AML-193 (cell line): Measurements from ENCODE around the gene C22orf39.

Source experiments
- DNase-seq, 2 experiments: peaks; one replicate each; lab custom pipeline; 2025; lab: John Stamatoyannopoulos, UW

Gene C22orf39

GRCh38 chr22:19429950-19430889 lies 17.3 kb downstream of the C22orf39 start:
- peak; percentile 50 to 69 for DNase-seq

DNA sequence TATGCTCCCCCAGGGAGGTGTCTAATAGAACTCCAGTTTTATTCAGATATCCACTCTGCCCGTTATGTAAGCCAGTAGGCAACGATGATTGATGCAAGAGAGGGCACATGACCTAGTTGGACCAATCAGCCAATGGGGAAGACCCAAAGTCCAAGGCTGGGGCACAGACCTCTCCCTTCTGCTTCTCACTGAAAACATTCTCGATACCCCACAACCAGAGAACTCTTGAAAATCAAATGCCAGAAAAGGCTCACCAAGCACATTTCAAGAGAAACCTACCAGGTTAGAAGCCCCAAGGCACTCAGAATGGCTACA lies 23.4 kb downstream of the C22orf39 start:
- no peak for DNase-seq

GRCh38 chr22:19422440-19423301 lies 24.8 kb downstream of the C22orf39 start:
- no peak for DNase-seq

DNA sequence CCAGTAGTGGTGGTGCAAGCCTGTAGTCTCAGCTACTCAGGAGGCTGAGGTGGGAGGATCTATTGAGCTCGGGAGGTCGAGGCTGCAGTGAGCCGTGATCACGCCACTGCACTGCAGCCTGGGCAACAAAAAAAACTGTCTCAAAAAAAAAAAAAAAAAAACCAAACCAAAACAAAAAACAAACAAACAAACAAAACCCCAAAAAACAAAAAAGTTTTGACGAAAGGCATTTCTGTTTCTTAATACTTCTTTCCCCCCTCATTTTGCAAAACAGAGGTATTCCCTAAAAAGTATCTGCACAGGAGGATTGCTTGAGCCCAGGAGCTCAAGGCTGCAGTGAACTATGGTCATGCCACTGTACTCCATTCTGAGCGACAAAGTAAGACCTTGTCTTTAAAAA lies 27.2 kb downstream of the C22orf39 start:
- no peak for DNase-seq

- DNase-seq = no peak
These were observed 27.9 kb downstream of the C22orf39 start for GRCh38 chr22:19419464-19420178.

- DNase-seq = peak; percentile 20 to 40
These were observed 28.4 kb downstream of the C22orf39 start for GRCh38 chr22:19419086-19419463.

- no peak for DNase-seq
These were observed 34.6 kb downstream of the C22orf39 start for GRCh38 chr22:19412923-19413322.

DNA sequence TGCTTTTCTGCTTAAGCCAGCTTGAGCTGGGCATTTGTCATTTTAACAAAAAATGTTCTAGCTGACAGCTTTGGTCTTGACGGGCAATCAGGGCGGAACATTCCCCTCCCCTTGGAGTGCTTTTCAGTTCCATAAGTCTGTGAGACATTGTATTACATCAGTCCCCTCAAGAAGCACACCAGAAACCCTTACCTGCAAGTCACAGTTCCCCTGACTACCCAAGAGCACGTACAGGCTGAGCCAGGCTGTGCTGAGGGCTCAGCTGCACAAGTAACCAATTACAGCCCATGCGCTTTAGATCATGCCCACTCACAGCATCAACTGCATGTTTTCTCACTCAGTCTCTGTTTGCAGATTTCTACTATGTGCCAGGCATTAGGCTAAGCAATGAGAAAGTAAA lies 35.0 kb downstream of the C22orf39 start:
- no peak for DNase-seq

DNA sequence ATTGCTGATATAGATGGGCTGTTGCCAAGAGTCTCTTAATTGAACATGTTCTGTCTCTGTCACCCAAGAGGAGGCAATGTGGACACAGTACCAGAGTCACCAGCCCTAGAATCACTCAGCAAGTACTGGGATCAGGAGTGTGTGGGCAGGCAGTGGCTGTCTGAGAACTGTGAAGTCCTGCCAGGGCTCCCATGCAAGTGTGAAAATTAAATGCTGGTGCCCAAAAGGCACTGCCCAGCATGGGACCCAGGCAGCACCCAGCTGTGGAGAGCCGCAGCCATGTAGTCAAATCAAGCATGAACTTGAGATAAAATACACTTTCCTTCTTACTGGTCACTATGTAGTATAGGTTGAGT lies 35.8 kb downstream of the C22orf39 start:
- DNase-seq = no peak

- no peak for DNase-seq
These were observed 36.4 kb downstream of the C22orf39 start for GRCh38 chr22:19410941-19411689.

DNA sequence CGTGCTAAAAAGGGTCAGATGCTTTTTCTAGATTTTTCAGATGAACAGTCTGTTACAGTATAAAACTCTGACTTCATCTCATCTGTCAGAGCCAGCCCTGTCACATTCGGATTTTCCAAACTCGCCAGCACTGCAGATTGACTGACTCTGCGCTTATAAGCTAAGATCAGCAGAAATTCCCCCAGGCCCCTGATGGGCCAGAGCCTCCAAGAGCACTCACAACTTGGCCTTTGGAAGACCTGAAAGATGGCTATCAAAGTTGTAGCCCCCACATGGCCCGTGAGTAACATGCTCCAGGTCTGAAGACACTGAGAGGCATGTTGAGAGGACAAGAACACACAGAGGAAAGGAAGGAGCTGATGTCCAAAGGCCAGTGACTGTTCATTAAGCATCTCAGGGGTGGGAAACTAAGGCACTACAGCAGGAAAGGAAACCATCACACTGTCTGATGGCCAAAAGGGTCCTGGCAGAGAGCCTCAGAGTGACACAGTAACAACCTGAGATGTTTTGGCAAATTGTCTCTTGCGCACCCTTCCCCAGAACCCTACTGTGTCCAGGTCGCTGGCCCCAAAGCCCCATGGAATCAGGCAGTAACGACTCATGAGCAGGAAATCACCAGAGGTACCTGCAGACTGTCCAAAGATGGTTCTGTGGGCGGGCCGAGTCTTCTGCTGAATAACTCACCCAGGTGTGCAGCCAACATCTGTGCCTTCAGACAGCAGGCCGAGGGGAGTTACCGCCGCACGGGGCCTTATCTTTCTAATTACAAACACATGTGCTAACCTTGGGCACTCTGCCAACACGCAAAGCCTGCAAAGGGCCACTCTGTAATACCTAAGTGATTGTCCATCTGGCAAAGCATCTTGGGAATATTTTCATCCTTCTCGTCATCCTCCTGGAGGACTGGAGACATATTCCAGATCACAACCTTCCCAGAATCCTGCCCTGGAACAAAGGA lies 39.6 kb downstream of the C22orf39 start:
- DNase-seq = no peak

DNA sequence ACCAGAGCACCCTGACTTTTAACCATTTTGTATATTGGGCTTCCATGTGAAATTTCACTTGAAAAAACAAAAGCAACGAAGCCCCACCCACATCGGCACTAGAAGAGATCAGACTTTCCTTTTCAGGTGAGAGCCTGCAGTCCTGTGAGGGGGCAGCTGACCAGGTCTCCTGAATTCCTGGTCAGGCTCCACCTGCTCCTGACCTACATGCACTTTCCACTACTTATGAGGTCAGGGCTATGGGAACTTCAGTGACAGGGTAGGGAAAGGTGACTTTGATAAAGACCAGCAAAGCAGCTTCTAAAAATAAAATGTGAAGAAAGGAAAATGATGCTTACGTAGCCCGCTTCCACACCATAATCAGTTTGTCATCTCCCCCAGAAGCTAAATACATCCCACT lies 40.7 kb downstream of the C22orf39 start:
- DNase-seq = no peak

DNA sequence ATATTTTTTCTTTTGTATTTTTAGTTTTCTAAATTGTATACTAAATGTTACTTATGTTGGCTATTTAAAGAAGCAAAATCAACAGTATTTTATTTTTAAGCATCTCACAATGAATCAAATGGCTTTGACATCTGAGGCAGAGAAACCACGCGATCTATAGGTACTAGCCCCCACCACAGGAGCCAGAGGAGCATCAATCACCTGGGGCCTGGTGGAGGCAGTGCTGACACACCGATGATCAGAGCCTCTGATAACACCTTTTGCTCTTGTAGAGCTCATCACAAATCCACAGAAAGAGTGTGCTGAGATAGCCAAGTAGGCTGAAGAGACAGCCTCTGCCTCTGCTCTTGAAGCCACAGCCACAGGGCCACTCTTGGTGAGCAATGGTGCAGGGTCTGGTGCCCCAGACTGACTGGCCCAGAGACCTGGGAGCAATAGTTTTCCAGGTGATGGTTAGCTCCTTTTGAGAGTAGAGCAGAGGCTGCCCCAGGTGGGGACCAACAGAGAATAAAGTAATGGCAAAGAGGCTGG lies 41.2 kb downstream of the C22orf39 start:
- no peak for DNase-seq

- DNase-seq = no peak
These were observed 41.9 kb downstream of the C22orf39 start for GRCh38 chr22:19405652-19406051.

GRCh38 chr22:19405133-19405532 lies 42.4 kb downstream of the C22orf39 start:
- no peak for DNase-seq

DNA sequence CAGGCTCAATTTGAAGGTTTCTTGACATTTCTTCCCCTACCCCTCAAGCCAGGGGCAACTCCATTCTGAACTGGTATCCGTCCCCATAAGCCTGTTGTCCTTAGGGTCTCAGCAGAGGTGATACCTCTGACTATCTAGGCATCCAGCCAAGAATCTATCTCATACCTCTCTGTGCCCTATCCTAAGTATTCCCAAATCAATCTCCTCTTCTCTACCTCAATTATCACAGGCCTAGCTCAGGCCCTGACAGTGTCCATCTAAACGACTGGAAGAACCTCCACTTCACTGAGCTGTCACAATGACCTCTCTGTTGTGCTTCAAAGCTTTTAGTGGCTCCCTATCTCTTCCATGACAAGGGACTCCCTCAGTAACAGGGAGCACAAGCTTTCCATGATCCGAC lies 42.8 kb downstream of the C22orf39 start:
- DNase-seq = no peak

- DNase-seq = no peak
These were observed 44.8 kb downstream of the C22orf39 start for GRCh38 chr22:19402642-19403191.

DNA sequence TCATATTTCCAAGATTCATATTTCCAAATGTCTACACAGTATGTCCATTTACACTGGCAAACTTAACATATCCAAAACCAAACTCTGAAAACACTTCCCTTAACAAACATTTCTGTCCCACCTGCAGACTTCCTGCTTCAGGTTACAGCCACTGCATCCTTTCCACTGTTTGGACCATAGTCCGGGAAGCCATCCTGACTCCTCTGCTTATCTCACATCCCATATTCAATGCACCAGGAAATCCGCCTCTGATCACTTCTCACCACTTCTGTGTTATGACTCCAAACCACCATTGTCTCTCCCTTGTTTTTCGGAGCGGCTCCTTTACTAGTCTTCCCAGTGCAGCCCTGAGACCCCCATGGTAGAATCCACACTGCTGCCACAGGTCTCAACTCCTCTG lies 46.0 kb downstream of the C22orf39 start:
- DNase-seq = no peak

DNA sequence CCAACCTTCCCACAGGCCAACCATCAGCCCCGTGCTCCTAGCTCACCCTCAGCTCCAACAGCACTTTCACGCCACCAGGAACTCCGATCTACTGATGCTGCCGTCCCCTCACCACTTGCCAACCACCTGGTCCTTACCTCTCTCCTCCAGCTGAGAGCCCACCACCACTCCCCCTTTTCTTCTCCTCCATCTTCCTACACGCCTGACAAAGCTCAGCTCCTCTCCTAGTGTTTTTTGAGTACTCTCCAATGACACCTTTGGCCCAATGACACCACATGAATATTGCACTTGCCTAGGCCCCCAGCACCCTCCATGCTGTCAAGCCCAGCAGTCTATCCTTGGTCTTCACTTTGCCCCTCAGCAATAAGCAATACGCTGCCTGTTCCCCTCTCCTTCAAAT lies 46.6 kb downstream of the C22orf39 start:
- no peak for DNase-seq

- no peak for DNase-seq
These were observed 48.9 kb downstream of the C22orf39 start for GRCh38 chr22:19398652-19399051.
